GM18511 (cell line): ENCODE measurements around the gene GRAMD2B.

ENCODE experiments used
- ATAC-seq: cut with Tn5 transposase; IDR thresholded peaks from one replicate; pipeline ENCODE4 v1.9.1; 2021; ENCODE audit warnings: mild to moderate bottlenecking, moderate library complexity; ENCODE audit not compliant: unreplicated experiment

GRAMD2B gene

GRCh38 chr5:126472538-126472889 is 49.3 kb downstream of the GRAMD2B start:
- ATAC-seq = no peak

GRCh38 chr5:126477294-126478117 is 54.3 kb downstream of the GRAMD2B start:
- no peak for ATAC-seq

- ATAC-seq = no peak
Observed at GRCh38 chr5:126479810-126480209, 56.6 kb downstream of the GRAMD2B start.

- no peak for ATAC-seq
Observed at GRCh38 chr5:126480824-126481223, 57.6 kb downstream of the GRAMD2B start.

- no peak for ATAC-seq
Observed at GRCh38 chr5:126481243-126481642, 58.0 kb downstream of the GRAMD2B start.

GRCh38 chr5:126482591-126482990 is 59.4 kb downstream of the GRAMD2B start:
- no peak for ATAC-seq

GRCh38 chr5:126483156-126483555 is 59.9 kb downstream of the GRAMD2B start:
- ATAC-seq = no peak

GRCh38 chr5:126484253-126484652 is 61.0 kb downstream of the GRAMD2B start:
- no peak for ATAC-seq

GRCh38 chr5:126486332-126486731 is 63.1 kb downstream of the GRAMD2B start:
- no peak for ATAC-seq

GRCh38 chr5:126487596-126487995 is 64.4 kb downstream of the GRAMD2B start:
- ATAC-seq = no peak

GRCh38 chr5:126488443-126489065 is 65.3 kb downstream of the GRAMD2B start:
- ATAC-seq = no peak

GRCh38 chr5:126490167-126490940 is 67.1 kb downstream of the GRAMD2B start:
- ATAC-seq = no peak

GRCh38 chr5:126492939-126493338 is 69.7 kb downstream of the GRAMD2B start:
- no peak for ATAC-seq

- no peak for ATAC-seq
Observed at GRCh38 chr5:126494393-126494792, 71.2 kb downstream of the GRAMD2B start.

- ATAC-seq = peak; percentile 44
Observed at GRCh38 chr5:126497506-126497905, 74.3 kb downstream of the GRAMD2B start.

GRCh38 chr5:126499278-126499677 is 76.1 kb downstream of the GRAMD2B start:
- no peak for ATAC-seq

GRCh38 chr5:126499853-126500342 is 76.7 kb downstream of the GRAMD2B start:
- peak; percentile 74 for ATAC-seq

GRCh38 chr5:126501448-126501847 is 78.2 kb downstream of the GRAMD2B start:
- ATAC-seq = no peak

GRCh38 chr5:126503602-126504104 is 80.4 kb downstream of the GRAMD2B start:
- ATAC-seq = no peak

- ATAC-seq = no peak
Observed at GRCh38 chr5:126506079-126506478, 82.9 kb downstream of the GRAMD2B start.

- ATAC-seq = no peak
Observed at GRCh38 chr5:126508251-126508961, 85.2 kb downstream of the GRAMD2B start.
